Measurements from ENCODE around the gene CYB5R4. TPM values are rescaled to one million over a fixed set of nuclear protein-coding genes. Genes with fewer than 3 reads are reported as not detected.

The CYB5R4 gene
- total RNA-seq, 1 donor from 2014 or later = 13.0 TPM

- H3K27me3 Mint-ChIP-seq (ENCODE audit: unreplicated experiment) = peaks cover 2% of the 10 kb centered on the region
- no peaks in the 10 kb centered on the region for H3K36me3 Mint-ChIP-seq (ENCODE audit: low read depth, unreplicated experiment)
- TF ChIP-seq CTCF (IDR thresholded peaks at IDR 0.05; ENCODE audit: unreplicated experiment) = no peak
- DNase-seq (ENCODE audit: low spot score) = no peak
- peaks cover 2% of the 10 kb centered on the region for H3K4me1 Mint-ChIP-seq (ENCODE audit: unreplicated experiment)
- H3K27ac Mint-ChIP-seq (ENCODE audit: unreplicated experiment) = no peak overlapping the region
- H3K4me3 Mint-ChIP-seq (ENCODE audit: unreplicated experiment) = no peak overlapping the region
- H3K9me3 Mint-ChIP-seq (ENCODE audit: unreplicated experiment) = no peaks in the 10 kb centered on the region
These were observed 19.6 kb downstream of the CYB5R4 start for GRCh38 chr6:83878902-83879644.

GRCh38 chr6:83879746-83880145 lies 20.3 kb downstream of the CYB5R4 start:
- Mint-ChIP-seq H3K4me1 (ENCODE audit: unreplicated experiment) (no peaks in the 10 kb centered on the region), H3K4me3 (ENCODE audit: unreplicated experiment) (no peak overlapping the region), H3K27me3 (ENCODE audit: unreplicated experiment) (peaks cover 2% of the 10 kb centered on the region), H3K36me3 (ENCODE audit: low read depth, unreplicated experiment) (no peaks in the 10 kb centered on the region), H3K27ac (ENCODE audit: unreplicated experiment) (no peak overlapping the region), H3K9me3 (ENCODE audit: unreplicated experiment) (no peaks in the 10 kb centered on the region)
- DNase-seq (ENCODE audit: low spot score) = no peak
- no peak for TF ChIP-seq CTCF (IDR thresholded peaks at IDR 0.05; ENCODE audit: unreplicated experiment)

- H3K36me3 Mint-ChIP-seq (ENCODE audit: low read depth, unreplicated experiment) = no peaks in the 10 kb centered on the region
These were observed 23.8 kb downstream of the CYB5R4 start for GRCh38 chr6:83883240-83883639.

GRCh38 chr6:83884523-83884922 lies 25.0 kb downstream of the CYB5R4 start:
- Mint-ChIP-seq H3K9me3 (ENCODE audit: unreplicated experiment) (no peaks in the 10 kb centered on the region), H3K27me3 (ENCODE audit: unreplicated experiment) (peaks cover 2% of the 10 kb centered on the region), H3K36me3 (ENCODE audit: low read depth, unreplicated experiment) (no peaks in the 10 kb centered on the region), H3K4me1 (ENCODE audit: unreplicated experiment) (no peaks in the 10 kb centered on the region), H3K4me3 (ENCODE audit: unreplicated experiment) (no peak overlapping the region), H3K27ac (ENCODE audit: unreplicated experiment) (no peak overlapping the region)
- no peak for DNase-seq (ENCODE audit: low spot score)
- TF ChIP-seq CTCF (IDR thresholded peaks at IDR 0.05; ENCODE audit: unreplicated experiment) = peak; percentile 88

More at GRCh38 chr6:83883240-83883639, 23.8 kb downstream of the CYB5R4 start:
- Mint-ChIP-seq H3K4me1 (ENCODE audit: unreplicated experiment) (no peaks in the 10 kb centered on the region), H3K27ac (ENCODE audit: unreplicated experiment) (no peak overlapping the region), H3K4me3 (ENCODE audit: unreplicated experiment) (no peak overlapping the region), H3K27me3 (ENCODE audit: unreplicated experiment) (peaks cover 2% of the 10 kb centered on the region), H3K9me3 (ENCODE audit: unreplicated experiment) (no peaks in the 10 kb centered on the region)
- DNase-seq (ENCODE audit: low spot score) = no peak
- no peak for TF ChIP-seq CTCF (IDR thresholded peaks at IDR 0.05; ENCODE audit: unreplicated experiment)

GRCh38 chr6:83885984-83886383 lies 26.5 kb downstream of the CYB5R4 start:
- no peak for TF ChIP-seq CTCF (IDR thresholded peaks at IDR 0.05; ENCODE audit: unreplicated experiment)
- no peaks in the 10 kb centered on the region for H3K36me3 Mint-ChIP-seq (ENCODE audit: low read depth, unreplicated experiment)
- no peak overlapping the region for H3K4me3 Mint-ChIP-seq (ENCODE audit: unreplicated experiment)
- no peaks in the 10 kb centered on the region for H3K4me1 Mint-ChIP-seq (ENCODE audit: unreplicated experiment)
- no peaks in the 10 kb centered on the region for H3K9me3 Mint-ChIP-seq (ENCODE audit: unreplicated experiment)
- no peak overlapping the region for H3K27ac Mint-ChIP-seq (ENCODE audit: unreplicated experiment)
- no peak for DNase-seq (ENCODE audit: low spot score)
- no peaks in the 10 kb centered on the region for H3K27me3 Mint-ChIP-seq (ENCODE audit: unreplicated experiment)
